Transverse colon (tissue), 4 donors: ENCODE results near the gene SMIM44. TPM values are rescaled to one million over a fixed set of nuclear protein-coding genes. Genes with fewer than 3 reads are reported as not detected.
"Not testable (repeated sequence)": the region's sequence is repeated elsewhere in the genome, so short reads cannot be mapped to it uniquely, and the experiment has no call there.

Experiments used
- DNase-seq: peaks from one replicate; pipeline ENCODE4 v3.0.0-alpha.2; 2019
- H3K27ac ChIP-seq, 4 donors: fragments of 200-600 bp; sonication (generic); 2 replicates each; pipeline ENCODE4 v1.5.1; 2016 to 2018; ENCODE audit warnings: inconsistent platforms in 4 of 4
- H3K27me3 ChIP-seq: fragments of 200-600 bp; sonication (generic); 2 replicates; pipeline ENCODE4 v1.5.1; 2017; ENCODE audit warnings: inconsistent platforms
- H3K36me3 ChIP-seq, 4 donors: fragments of 200-600 bp; sonication (generic); 2 replicates each; pipeline ENCODE4 v1.5.1; 2017 to 2019; ENCODE audit warnings: inconsistent platforms in 4 of 4
- H3K4me1 ChIP-seq, 4 donors: fragments of 200-600 bp; sonication (generic); 2 replicates each; pipeline ENCODE4 v1.5.1; 2017 to 2020; ENCODE audit warnings: inconsistent platforms in 4 of 4
- H3K4me3 ChIP-seq, 4 donors: fragments of 200-600 bp; sonication (generic); 1 replicate in 1 of 4; 2 replicates in 3 of 4; pipeline versions ENCODE4 v1.5.1 to v1.6.1; 2017 to 2019; ENCODE audit warnings: inconsistent platforms in 4 of 4
- H3K9me3 ChIP-seq, 2 donors: fragments of 200-600 bp; sonication (generic); 2 replicates each; pipeline ENCODE4 v1.5.1; 2017 to 2019; ENCODE audit warnings: inconsistent platforms in 2 of 2
- CTCF ChIP-seq, 5 experiments: fragments of 200-600 bp in 3 of 5; fragments of 450-650 bp in 2 of 5; sonication (generic) in 3 of 5; IDR thresholded peaks; 1 replicate in 2 of 5; 2 replicates in 3 of 5; pipeline ENCODE4 v1.5.1; 2016 to 2017; ENCODE audit warnings: antibody characterized with exemption in 5 of 5, inconsistent platforms in 3 of 5, mild to moderate bottlenecking in 2 of 5, moderate library complexity in 1 of 5
- EP300 ChIP-seq: sonication (generic); formaldehyde crosslinking; IDR thresholded peaks from one replicate; pipeline ENCODE4 v1.6.1; 2017; ENCODE audit warnings: antibody characterized with exemption, low read depth
- POLR2A ChIP-seq: fragments of 450-650 bp; IDR thresholded peaks from one replicate; pipeline ENCODE4 v1.6.1; 2016; ENCODE audit warnings: antibody characterized with exemption, mild to moderate bottlenecking, moderate library complexity
- POLR2AphosphoS5 ChIP-seq, 3 donors: sonication (generic); formaldehyde crosslinking; IDR thresholded peaks; one replicate each; pipeline ENCODE4 v1.6.1; 2016; ENCODE audit warnings: antibody characterized with exemption in 3 of 3
- WGBS, 2 donors: methylation state at CpG; one replicate each; pipeline ENCODE4 v1.1.5; 2018; ENCODE audit warnings: low coverage in 1 of 2; 5-methylcytosine and 5-hydroxymethylcytosine counted together
- in situ Hi-C, 4 donors: fragments of 200-750 bp; cut with MboI; loops; one replicate each; pipeline versions ENCODE4 v1.15.0 to v1.15.1; 2017; ENCODE audit warnings: low sequenced_read_pairs in 3 of 4, low pct_ligation_motif_present in 1 of 4, low pct_unique_long_range_greater_than_20kb in 1 of 4
- intact Hi-C: fragments of 100-400 bp; cut with DNase I; formaldehyde crosslinking; loops from one replicate; pipeline ENCODE4 v1.15.1; 2023; ENCODE audit warnings: low total_unique reads
- total RNA-seq, 4 donors: library from RNA; depleted of rRNA; stranded (reverse); fragments of >200 nt; gene quantifications; one replicate each; pipeline ENCODE4 v1.1.0, GENCODE V29; 2016

Gene SMIM44
- total RNA-seq, 4 donors from 2014 or later: 4.1 to 15.3 TPM; not detected in 2

- DNase-seq: peak; percentile 61
- no peak overlapping the region for H3K4me3 ChIP-seq
- no peaks in the 10 kb centered on the region for H3K9me3 ChIP-seq
- intact Hi-C loops: no loop called here
- peak overlapping the region; percentile 69 to 83 (median 76) for H3K27ac ChIP-seq
- TF ChIP-seq EP300 (peak; percentile 96), POLR2AphosphoS5 (IDR thresholded peaks at IDR 0.05) (peak; percentile 60 to 85 (median 66)), CTCF (IDR thresholded peaks at IDR 0.05) (no peak), POLR2A (no peak)
- peaks cover 0 to 47% (median 7%) of the 10 kb centered on the region in 4 donors for H3K36me3 ChIP-seq
- no peaks in the 10 kb centered on the region for H3K27me3 ChIP-seq
- H3K4me1 ChIP-seq: peaks cover 0 to 6% (median 4%) of the 10 kb centered on the region in 4 donors
- in situ Hi-C loops: no loop called here
- 26 to 45% methylated on average over 8 to 12 of the region's 12 CpGs for WGBS, 2 donors
Observed at GRCh38 chr19:3450796-3451411, 32.3 kb downstream of the SMIM44 start.

- Histone ChIP-seq H3K4me3 (no peak overlapping the region), H3K4me1 (peaks cover 0 to 16% (median 8%) of the 10 kb centered on the region in 4 donors), H3K36me3 (peaks cover 0 to 35% (median 6%) of the 10 kb centered on the region in 4 donors), H3K9me3 (no peaks in the 10 kb centered on the region), H3K27me3 (no peaks in the 10 kb centered on the region), H3K27ac (peak overlapping the region in 2 of 4 donors; percentile 69 to 83)
- intact Hi-C loops: no loop called here
- no peak for TF ChIP-seq POLR2A
- TF ChIP-seq EP300: no peak
- no peak for TF ChIP-seq CTCF (IDR thresholded peaks at IDR 0.05)
- no peak for TF ChIP-seq POLR2AphosphoS5 (IDR thresholded peaks at IDR 0.05)
- WGBS, 2 donors: 91% methylated on average over 28 of the region's 28 CpGs; no CpG with 5 or more reads in 1 of the 2 donors
- DNase-seq: no peak
- in situ Hi-C loops: no loop called here
Observed at GRCh38 chr19:3448616-3449334, 34.5 kb downstream of the SMIM44 start.

- WGBS, 2 donors: 100% methylated on average over 4 of the region's 4 CpGs; no CpG with 5 or more reads in 1 of the 2 donors
- H3K27me3 ChIP-seq, H3K4me3 ChIP-seq, H3K27ac ChIP-seq, DNase-seq, in situ Hi-C loops, intact Hi-C loops, H3K9me3 ChIP-seq: not testable (repeated sequence)
- Histone ChIP-seq H3K36me3 (peaks cover 0 to 21% (median 2%) of the 10 kb centered on the region in 4 donors), H3K4me1 (peaks cover 0 to 17% (median 9%) of the 10 kb centered on the region in 4 donors)
Observed at GRCh38 chr19:3446657-3447056, 36.6 kb downstream of the SMIM44 start.

GRCh38 chr19:3444695-3445234, 38.5 kb downstream of the SMIM44 start:
- in situ Hi-C loops (no loop called here), intact Hi-C loops (no loop called here)
- DNase-seq: no peak
- H3K4me1 ChIP-seq: peaks cover 0 to 11% (median 5%) of the 10 kb centered on the region in 4 donors
- peaks cover 0 to 11% (median 2%) of the 10 kb centered on the region in 4 donors for H3K36me3 ChIP-seq
- H3K4me3 ChIP-seq: no peak overlapping the region
- peak overlapping the region in 2 of 4 donors; percentile 12 to 40 for H3K27ac ChIP-seq
- no peaks in the 10 kb centered on the region for H3K27me3 ChIP-seq
- TF ChIP-seq POLR2A (no peak), POLR2AphosphoS5 (IDR thresholded peaks at IDR 0.05) (peak in 1 of 3 donors; percentile 28)
- no peaks in the 10 kb centered on the region for H3K9me3 ChIP-seq
- 83% methylated on average over 24 of the region's 24 CpGs; no CpG with 5 or more reads in 1 of the 2 donors for WGBS, 2 donors
